Measurements from ENCODE around the gene PCARE. TPM values are rescaled to one million over a fixed set of nuclear protein-coding genes. Genes with fewer than 3 reads are reported as not detected.
A peak's percentile ranks its signal among the peaks of the same experiment; 100 is the strongest.

The PCARE gene
- total and polyA plus RNA-seq, 7 donors, result under 0.01 to 0.14 TPM; not detected in 5

- Histone ChIP-seq H3K4me3 (peak overlapping the region in 2 of 4 donors; percentile 3 to 28), H3K27me3 (no peaks in the 10 kb centered on the region), H3K9me3 (no peaks in the 10 kb centered on the region), H3K4me1 (peaks cover 0 to 38% (median 35%) of the 10 kb centered on the region in 4 donors), H3K36me3 (no peaks in the 10 kb centered on the region), H3K27ac (peak overlapping the region; percentile 30 to 79 (median 75))
- no peak for DNase-seq
- intact Hi-C loops (cut with DNase I), result no loop called here
- no peak for TF ChIP-seq POLR2AphosphoS5 (IDR thresholded peaks at IDR 0.05)
- WGBS, 2 donors, result 64 to 76% methylated on average over 10 of the region's 10 CpGs
Observed at GRCh38 chr2:29065068-29065811, 9.1 kb downstream of the PCARE start.

- Histone ChIP-seq H3K36me3 (no peaks in the 10 kb centered on the region), H3K9me3 (no peaks in the 10 kb centered on the region), H3K4me3 (peak overlapping the region in 2 of 4 donors; percentile 3 to 28), H3K27me3 (no peaks in the 10 kb centered on the region), H3K27ac (peak overlapping the region; percentile 30 to 79 (median 75)), H3K4me1 (peaks cover 0 to 38% (median 35%) of the 10 kb centered on the region in 4 donors)
- intact Hi-C loops (cut with DNase I), result loop anchor here (5.0 kb wide), 1 partner anchor 133 kb away; no protein-coding TSS in a partner anchor
- DNase-seq, result no peak
- WGBS, 2 donors, result 67 to 71% methylated on average over 11 of the region's 11 CpGs
- TF ChIP-seq POLR2A (IDR thresholded peaks at IDR 0.05), result no peak
- TF ChIP-seq CTCF (IDR thresholded peaks at IDR 0.05), result no peak
- no peak for TF ChIP-seq POLR2AphosphoS5 (IDR thresholded peaks at IDR 0.05)
- no peak for TF ChIP-seq EP300 (IDR thresholded peaks at IDR 0.05)
Observed at GRCh38 chr2:29064746-29065067, 9.6 kb downstream of the PCARE start.

- H3K36me3 ChIP-seq, result no peaks in the 10 kb centered on the region
- no peaks in the 10 kb centered on the region for H3K9me3 ChIP-seq
- H3K27ac ChIP-seq, result peak overlapping the region; percentile 30 to 79 (median 75)
- TF ChIP-seq EP300 (IDR thresholded peaks at IDR 0.05), result no peak
- no peak for TF ChIP-seq POLR2AphosphoS5 (IDR thresholded peaks at IDR 0.05)
- TF ChIP-seq CTCF (IDR thresholded peaks at IDR 0.05), result no peak
- no peak for TF ChIP-seq POLR2A (IDR thresholded peaks at IDR 0.05)
- no peaks in the 10 kb centered on the region for H3K27me3 ChIP-seq
- H3K4me1 ChIP-seq, result peaks cover 0 to 38% (median 35%) of the 10 kb centered on the region in 4 donors
- WGBS, 2 donors, result 75 to 85% methylated on average over 4 of the region's 4 CpGs
- intact Hi-C loops (cut with DNase I), result loop anchor here (5.0 kb wide), 1 partner anchor 133 kb away; no protein-coding TSS in a partner anchor
- DNase-seq, result no peak
- H3K4me3 ChIP-seq, result peak overlapping the region in 2 of 4 donors; percentile 9 to 13
Observed at GRCh38 chr2:29064346-29064715, 10.0 kb downstream of the PCARE start.

GRCh38 chr2:29063646-29064345 lies 10.5 kb downstream of the PCARE start:
- 77% methylated on average over 20 of the region's 20 CpGs for WGBS, 2 donors
- no peaks in the 10 kb centered on the region for H3K9me3 ChIP-seq
- H3K4me3 ChIP-seq, result peak overlapping the region; percentile 9 to 31 (median 12)
- H3K27ac ChIP-seq, result peak overlapping the region; percentile 30 to 79 (median 75)
- H3K27me3 ChIP-seq, result no peaks in the 10 kb centered on the region
- H3K4me1 ChIP-seq, result peaks cover 0 to 38% (median 35%) of the 10 kb centered on the region in 4 donors
- DNase-seq, result no peak
- intact Hi-C loops (cut with DNase I), result loop anchor here (2.0 to 5.0 kb wide), 2 partner anchors 51 to 134 kb away; partner anchors contain the start of gene CLIP4
- TF ChIP-seq POLR2A (IDR thresholded peaks at IDR 0.05) (no peak), POLR2AphosphoS5 (IDR thresholded peaks at IDR 0.05) (peak in 2 of 4 donors; percentile 9 to 42)
- H3K36me3 ChIP-seq, result no peaks in the 10 kb centered on the region

- H3K9me3 ChIP-seq, result no peaks in the 10 kb centered on the region
- no peaks in the 10 kb centered on the region for H3K27me3 ChIP-seq
- WGBS, 2 donors, result 55 to 82% methylated on average over 6 of the region's 6 CpGs
- H3K4me1 ChIP-seq, result peaks cover 0 to 38% (median 35%) of the 10 kb centered on the region in 4 donors
- intact Hi-C loops (cut with DNase I), result loop anchor here (2.0 to 5.0 kb wide), 2 partner anchors 52 to 134 kb away; partner anchors contain the start of gene CLIP4
- H3K4me3 ChIP-seq, result peak overlapping the region in 1 of 4 donors; percentile 13
- peak; percentile 76 for DNase-seq
- TF ChIP-seq POLR2AphosphoS5 (IDR thresholded peaks at IDR 0.05) (no peak), POLR2A (IDR thresholded peaks at IDR 0.05) (no peak), EP300 (IDR thresholded peaks at IDR 0.05) (no peak), CTCF (IDR thresholded peaks at IDR 0.05) (no peak)
- H3K36me3 ChIP-seq, result no peaks in the 10 kb centered on the region
- H3K27ac ChIP-seq, result peak overlapping the region; percentile 30 to 79 (median 75)
Observed at GRCh38 chr2:29063056-29063455, 11.3 kb downstream of the PCARE start.

Data from sigmoid colon (tissue), 7 donors.